Measurements from ENCODE around the gene SLC23A2.
A peak's percentile ranks its signal among the peaks of the same experiment; 100 is the strongest.
"Not testable (repeated sequence)": the region's sequence is repeated elsewhere in the genome, so short reads cannot be mapped to it uniquely, and the experiment has no call there.

The SLC23A2 gene

DNA sequence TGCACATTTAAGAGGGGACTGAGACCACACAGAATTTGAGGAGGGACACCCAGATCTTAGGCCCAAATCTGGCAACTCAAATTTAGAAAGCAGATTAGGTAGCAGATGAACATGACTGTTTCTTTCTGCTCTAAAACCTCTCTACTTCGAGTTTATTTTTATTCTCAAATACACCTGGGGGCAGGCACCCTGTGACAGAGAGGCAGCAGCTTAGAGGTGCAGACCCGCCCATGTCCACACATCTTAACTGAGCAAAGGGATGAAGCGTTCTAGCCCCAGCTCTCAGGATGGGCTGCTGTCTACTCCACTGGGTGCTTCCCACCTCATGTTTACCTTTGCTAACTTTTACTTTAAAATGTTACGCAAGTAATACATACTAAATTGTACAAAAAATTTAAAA is 125.0 kb downstream of the SLC23A2 start:
- no peak for DNase-seq (ENCODE audit: low read depth)

DNA sequence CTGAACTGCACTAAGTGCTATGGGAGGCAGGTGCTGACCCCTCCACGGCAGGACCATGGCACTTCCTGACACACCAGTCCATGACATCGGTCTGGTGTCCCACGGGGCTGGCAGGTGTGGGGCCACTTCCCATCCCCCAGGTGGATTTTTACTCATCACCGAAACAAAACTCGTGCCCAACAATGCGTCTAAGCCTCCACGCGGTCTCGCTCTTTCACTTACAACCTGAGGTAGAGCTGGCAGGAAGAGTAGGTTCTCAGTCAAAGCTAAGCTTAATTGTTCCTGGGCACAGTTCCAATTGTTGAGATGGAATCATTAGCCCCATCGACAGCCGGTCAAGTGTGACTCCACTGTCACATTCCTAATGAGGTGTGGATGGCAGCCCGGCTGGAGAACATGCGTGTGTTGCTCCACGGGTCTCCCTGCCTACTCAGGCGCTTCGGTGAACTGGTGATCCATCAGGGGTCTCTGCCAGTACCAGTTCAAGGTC is 125.7 kb downstream of the SLC23A2 start:
- no peak for DNase-seq (ENCODE audit: low read depth)

GRCh38 chr20:4873396-4873795 is 127.9 kb downstream of the SLC23A2 start:
- DNase-seq (ENCODE audit: low read depth): no peak

- DNase-seq (ENCODE audit: low read depth): no peak
Observed at GRCh38 chr20:4871486-4871885, 129.8 kb downstream of the SLC23A2 start.

- DNase-seq (ENCODE audit: low read depth): no peak
Observed at GRCh38 chr20:4870906-4871305, 130.4 kb downstream of the SLC23A2 start.

DNA sequence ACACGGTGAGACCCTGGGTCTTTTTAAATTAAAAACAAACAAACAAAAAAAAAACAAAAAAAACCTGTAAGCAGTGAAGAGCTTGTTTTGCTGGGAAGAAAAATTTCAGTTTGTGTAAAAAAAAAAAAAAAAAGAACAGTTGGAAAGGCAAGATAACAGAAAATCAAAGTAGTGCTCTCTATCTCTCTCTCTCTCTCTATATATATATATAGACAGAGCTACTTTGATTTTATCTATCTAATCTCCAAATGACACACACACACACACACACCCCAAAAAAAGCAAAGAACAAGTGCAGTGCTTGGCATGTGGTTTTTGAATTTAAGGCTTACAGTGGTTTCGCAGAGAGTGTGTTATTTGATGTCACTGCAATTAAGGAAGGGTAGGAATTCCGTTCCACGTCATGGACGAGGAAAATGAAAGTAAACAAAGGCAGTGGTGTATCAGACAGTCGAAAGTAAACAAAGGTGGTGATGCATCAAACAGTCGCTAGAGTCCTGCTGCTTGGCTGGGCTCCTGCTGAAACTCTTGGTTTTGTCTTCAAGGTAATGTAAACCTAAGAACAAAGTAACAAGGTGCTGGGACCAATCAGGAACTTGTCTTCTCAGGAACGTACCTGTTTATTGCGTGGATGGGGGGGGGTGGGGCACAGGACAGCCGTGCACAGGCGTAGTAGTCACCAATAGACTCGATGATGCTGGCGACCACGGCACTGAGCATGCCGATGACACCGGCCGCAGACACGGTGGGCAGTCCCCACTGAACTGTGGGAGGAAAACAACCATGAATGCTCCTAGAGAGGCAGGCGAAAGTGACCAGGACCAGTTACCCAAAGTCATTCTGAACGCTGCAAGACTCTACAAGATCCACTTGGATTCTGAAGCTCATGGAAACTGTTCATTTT is 131.8 kb downstream of the SLC23A2 start:
- DNase-seq (ENCODE audit: low read depth): peak; percentile 72

GRCh38 chr20:4867051-4867450 is 134.3 kb downstream of the SLC23A2 start:
- no peak for DNase-seq (ENCODE audit: low read depth)

- DNase-seq (ENCODE audit: low read depth): no peak
Observed at GRCh38 chr20:4866429-4866828, 134.9 kb downstream of the SLC23A2 start.

DNA sequence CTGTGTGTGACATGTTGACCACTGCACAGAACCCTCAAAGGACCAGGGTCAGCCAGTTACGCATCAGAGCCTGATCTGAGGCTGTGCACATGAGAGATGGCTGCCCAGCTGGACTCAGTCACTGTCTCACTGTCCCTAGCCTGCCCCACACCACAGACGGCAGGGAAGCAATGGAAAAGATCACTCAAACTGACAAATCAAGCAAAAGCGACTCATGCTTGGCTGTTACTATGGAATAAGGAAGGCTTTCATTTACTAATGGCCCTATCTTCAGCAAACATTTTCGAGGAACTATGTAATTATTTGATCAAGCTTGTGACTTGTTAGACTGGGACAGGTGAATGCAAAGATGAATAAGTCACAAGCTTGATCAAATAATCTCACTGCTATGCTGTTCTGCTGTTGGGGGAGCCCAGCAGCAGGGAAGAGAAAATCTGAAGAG is 137.0 kb downstream of the SLC23A2 start:
- DNase-seq (ENCODE audit: low read depth): no peak

- DNase-seq (ENCODE audit: low read depth): no peak
Observed at GRCh38 chr20:4862661-4863060, 138.6 kb downstream of the SLC23A2 start.

DNA sequence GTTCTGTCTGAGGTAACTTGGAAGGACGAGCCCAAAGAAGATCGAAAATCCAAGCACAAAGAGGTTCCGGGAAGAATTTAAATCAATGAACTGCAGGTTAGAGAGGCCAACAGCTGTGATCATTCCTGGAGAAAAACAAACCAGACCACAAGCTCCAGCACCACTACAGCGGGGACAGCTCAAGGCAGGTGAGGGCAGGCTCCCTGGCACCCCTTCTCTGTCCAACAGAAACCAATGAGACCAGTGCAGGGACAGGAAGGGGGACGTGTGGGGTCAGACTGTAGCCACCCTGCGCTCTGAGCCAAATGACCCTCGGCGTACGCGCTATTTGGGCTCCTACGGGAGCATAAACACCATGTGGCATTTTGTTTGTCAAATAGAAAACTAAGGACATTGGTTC is 139.3 kb downstream of the SLC23A2 start:
- DNase-seq (ENCODE audit: low read depth): no peak

GRCh38 chr20:4858000-4858399 is 143.3 kb downstream of the SLC23A2 start:
- DNase-seq (ENCODE audit: low read depth): no peak

GRCh38 chr20:4856022-4856755 is 145.1 kb downstream of the SLC23A2 start:
- no peak for DNase-seq (ENCODE audit: low read depth)

GRCh38 chr20:4855555-4855954 is 145.8 kb downstream of the SLC23A2 start:
- DNase-seq (ENCODE audit: low read depth): no peak

DNA sequence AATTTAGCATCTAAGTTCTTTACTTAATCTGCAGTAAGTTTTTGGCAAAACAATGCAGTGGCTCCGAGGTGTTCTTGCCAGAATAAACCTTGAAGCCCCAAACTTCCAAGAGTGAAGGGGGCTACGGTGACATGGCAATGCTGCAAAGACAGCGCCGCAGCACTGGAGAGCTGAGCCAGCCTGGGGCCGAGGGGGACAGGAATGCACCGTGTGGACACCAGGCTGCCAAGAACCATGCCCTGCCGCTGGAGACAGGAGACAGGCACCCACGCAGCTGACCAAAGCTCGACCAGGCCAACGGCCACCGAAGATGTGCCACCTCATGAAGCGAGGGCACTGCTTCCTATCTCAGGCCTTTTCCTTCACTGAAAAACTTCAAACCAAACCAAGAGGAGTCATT is 146.2 kb downstream of the SLC23A2 start:
- no peak for DNase-seq (ENCODE audit: low read depth)

- DNase-seq (ENCODE audit: low read depth): no peak
Observed at GRCh38 chr20:4854561-4854901, 146.8 kb downstream of the SLC23A2 start.

DNA sequence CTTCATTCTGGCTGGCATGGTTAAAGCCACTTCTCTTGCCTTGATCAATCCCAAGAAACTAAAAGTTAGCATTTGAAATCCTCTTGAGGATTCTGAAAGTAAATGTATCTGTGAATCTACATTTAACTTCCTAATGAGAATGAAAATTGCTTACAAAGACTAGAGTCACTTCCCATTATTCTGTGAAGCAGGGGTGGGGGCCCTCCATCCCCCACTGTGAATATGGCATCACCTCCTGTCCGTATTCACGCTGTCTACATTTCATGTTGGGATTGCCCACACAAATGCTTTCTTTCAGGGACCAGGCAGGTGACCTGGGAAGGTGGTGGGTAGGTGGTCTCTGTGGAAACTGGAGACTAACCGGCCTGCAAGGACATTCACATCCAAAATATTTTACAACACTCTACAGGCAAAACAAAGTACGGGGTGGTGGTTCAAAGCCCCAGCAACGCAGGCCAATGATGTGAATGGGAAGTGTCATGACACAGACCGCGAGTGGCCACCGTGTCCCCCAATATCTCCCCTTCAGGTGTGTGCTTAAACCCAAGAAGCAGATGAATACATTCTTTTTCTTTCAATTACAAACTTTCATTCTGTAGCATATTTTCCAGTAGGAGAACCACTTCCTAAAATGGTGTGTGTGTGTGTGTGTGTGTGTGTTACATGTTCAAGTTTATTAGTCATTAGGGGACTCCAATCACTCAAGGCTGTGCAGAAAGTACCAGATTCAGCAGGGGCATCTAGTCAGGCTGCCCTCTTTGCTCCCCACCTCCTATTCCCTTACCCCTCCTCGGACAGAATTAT is 147.4 kb downstream of the SLC23A2 start:
- no peak for DNase-seq (ENCODE audit: low read depth)

GRCh38 chr20:4853004-4853403 is 148.3 kb downstream of the SLC23A2 start:
- DNase-seq (ENCODE audit: low read depth): no peak

DNA sequence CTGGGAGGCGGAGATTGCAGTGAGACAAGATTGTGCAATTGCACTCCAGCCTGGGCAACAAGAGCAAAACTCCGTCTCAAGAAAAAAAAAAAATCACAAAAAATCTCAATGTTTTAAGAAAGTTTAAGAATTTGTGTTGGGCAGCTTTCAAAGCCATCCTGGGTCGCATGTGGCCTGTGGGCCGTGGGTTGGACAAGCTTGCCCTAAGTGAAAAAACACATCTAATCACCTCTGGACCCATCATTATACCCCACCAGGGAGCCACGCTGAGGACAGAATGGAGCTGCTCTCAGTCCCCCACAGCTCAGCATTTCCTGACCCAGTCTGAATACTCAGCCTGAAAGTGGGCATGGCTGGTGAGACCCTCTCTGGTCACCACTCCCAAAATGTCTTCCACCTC is 150.3 kb downstream of the SLC23A2 start:
- no peak for DNase-seq (ENCODE audit: low read depth)

DNA sequence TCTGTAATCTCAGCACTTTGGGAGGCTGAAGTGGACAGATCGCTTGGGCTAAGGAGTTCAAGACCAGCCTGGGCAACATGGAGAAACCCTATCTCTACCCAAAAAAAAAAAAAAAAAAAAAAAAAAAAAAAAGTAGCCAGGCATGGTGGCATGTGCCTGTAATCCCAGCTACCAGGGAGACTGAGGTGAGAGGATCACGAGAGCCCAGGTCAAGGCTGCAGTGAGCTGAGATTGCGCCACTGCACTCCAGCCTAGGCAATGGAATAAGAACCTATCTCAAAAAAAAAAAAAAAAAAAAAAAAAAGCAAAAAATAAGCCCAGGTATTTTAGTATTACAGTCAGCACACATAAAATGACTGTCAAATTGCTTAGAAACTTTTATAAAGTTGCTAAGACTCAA is 152.5 kb downstream of the SLC23A2 start:
- DNase-seq (ENCODE audit: low read depth): not testable (repeated sequence)

- no peak for DNase-seq (ENCODE audit: low read depth)
Observed at GRCh38 chr20:4848041-4848440, 153.3 kb downstream of the SLC23A2 start.

DNA sequence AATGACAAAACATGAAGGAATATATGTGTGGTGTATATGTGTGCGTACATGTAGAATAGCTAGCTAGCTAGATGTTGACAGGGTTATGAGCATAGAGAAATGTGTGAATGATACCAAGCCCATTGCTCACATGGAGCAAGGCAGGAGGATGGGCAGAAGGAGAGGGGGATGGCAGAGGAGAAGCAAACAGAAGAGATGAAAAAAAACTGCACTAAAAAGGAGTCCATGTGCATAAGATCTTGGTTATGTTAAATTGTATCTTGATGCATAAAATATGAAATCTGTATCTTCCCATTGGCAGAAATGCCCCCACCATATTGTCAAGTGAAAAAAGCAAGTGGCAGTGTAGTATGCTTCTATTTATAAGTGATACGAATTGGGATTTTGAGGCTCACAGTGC is 154.5 kb downstream of the SLC23A2 start:
- DNase-seq (ENCODE audit: low read depth): no peak

All from ELR (cell line).